Large intestine (tissue), 3 donors: ENCODE results near the gene ZKSCAN4. TPM values are rescaled to one million over a fixed set of nuclear protein-coding genes. Genes with fewer than 3 reads are reported as not detected.

Experiments
- DNase-seq, 2 donors: peaks; one replicate each; pipeline versions ENCODE4 v3.0.0 to v3.0.0-alpha.2; 2013
- H3K27ac ChIP-seq: one replicate; pipeline ENCODE4 v1.5.1; 2013; ENCODE audit warnings: low read length
- H3K27me3 ChIP-seq: 2 replicates; pipeline ENCODE4 v1.6.1; 2013; ENCODE audit warnings: low read length; ENCODE audit not compliant: control insufficient read depth, insufficient read depth
- H3K36me3 ChIP-seq: 2 replicates; pipeline ENCODE4 v1.6.1; 2013; ENCODE audit warnings: low read length; ENCODE audit not compliant: control insufficient read depth, insufficient read depth
- H3K4me1 ChIP-seq: one replicate; pipeline ENCODE4 v1.6.1; 2013; ENCODE audit warnings: low read length; ENCODE audit not compliant: control insufficient read depth, insufficient read depth
- H3K4me3 ChIP-seq: one replicate; pipeline ENCODE4 v1.5.1; 2013; ENCODE audit warnings: low read length
- H3K9me3 ChIP-seq: one replicate; pipeline ENCODE4 v1.6.1; 2013; ENCODE audit warnings: mild to moderate bottlenecking, low read depth, low read length, moderate library complexity; ENCODE audit not compliant: control insufficient read depth
- WGBS: methylation state at CpG from one replicate; pipeline ENCODE4 v1.1.5; 2013; ENCODE audit warnings: low lambda C conversion rate; ENCODE audit not compliant: insufficient coverage; 5-methylcytosine and 5-hydroxymethylcytosine counted together
- polyA plus RNA-seq: library from polyadenylated mRNA; unstranded; fragments of 120-200 nt; gene quantifications from one replicate; pipeline ENCODE4 v1.2.1, GENCODE V29; 2013

Gene ZKSCAN4
- polyA plus RNA-seq, 1 donor = 7.8 TPM

GRCh38 chr6:28224131-28225055 lies 27.7 kb downstream of the ZKSCAN4 start:
- no peaks in the 10 kb centered on the region for H3K9me3 ChIP-seq
- H3K27ac ChIP-seq = peak overlapping the region; percentile 60
- H3K36me3 ChIP-seq = peaks cover 23% of the 10 kb centered on the region
- DNase-seq = no peak
- H3K4me3 ChIP-seq = peak overlapping the region; percentile 74
- no peaks in the 10 kb centered on the region for H3K4me1 ChIP-seq
- WGBS = 45% methylated on average over 3 of the region's 9 CpGs
- H3K27me3 ChIP-seq = peaks cover 20% of the 10 kb centered on the region

- WGBS = 39% methylated on average over 2 of the region's 6 CpGs
- DNase-seq = no peak
Measured at GRCh38 chr6:28220257-28221133, 31.6 kb downstream of the ZKSCAN4 start.

GRCh38 chr6:28218312-28219248 lies 33.5 kb downstream of the ZKSCAN4 start:
- Histone ChIP-seq H3K27me3 (peaks cover 50% of the 10 kb centered on the region), H3K27ac (no peak overlapping the region)
- 0% methylated on average over 1 of the region's 56 CpGs for WGBS

More at GRCh38 chr6:28220257-28221133, 31.6 kb downstream of the ZKSCAN4 start:
- no peak overlapping the region for H3K27ac ChIP-seq
- no peak overlapping the region for H3K4me3 ChIP-seq
- H3K4me1 ChIP-seq = no peaks in the 10 kb centered on the region
- H3K27me3 ChIP-seq = peaks cover 36% of the 10 kb centered on the region
- no peaks in the 10 kb centered on the region for H3K9me3 ChIP-seq
- H3K36me3 ChIP-seq = no peaks in the 10 kb centered on the region

DNA sequence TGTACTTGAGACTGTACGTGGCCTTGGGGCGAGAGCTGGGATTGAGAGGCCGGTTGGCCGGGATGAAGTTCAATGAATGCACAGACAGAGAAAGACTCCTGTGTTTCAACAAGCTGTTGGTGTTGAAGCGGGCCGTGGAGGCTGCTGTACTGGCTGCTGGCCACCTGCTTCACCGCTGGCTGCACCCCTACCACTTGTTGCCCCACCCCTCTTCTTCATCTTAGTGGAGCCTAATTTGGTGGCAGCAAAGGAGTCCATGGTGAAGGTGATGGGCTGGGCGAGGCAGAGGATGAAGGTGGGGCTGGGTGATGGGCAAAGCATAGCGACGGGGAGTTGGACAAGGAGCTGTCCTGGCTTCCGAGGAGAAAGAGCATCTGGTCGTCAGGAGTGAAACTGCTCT lies 34.2 kb downstream of the ZKSCAN4 start:
- WGBS = 100% methylated on average over 1 of the region's 12 CpGs
- H3K4me3 ChIP-seq = no peak overlapping the region
- peaks cover 54% of the 10 kb centered on the region for H3K27me3 ChIP-seq

More at GRCh38 chr6:28218312-28219248, 33.5 kb downstream of the ZKSCAN4 start:
- H3K36me3 ChIP-seq = no peaks in the 10 kb centered on the region
- DNase-seq = peak; percentile 52 to 81
- no peaks in the 10 kb centered on the region for H3K4me1 ChIP-seq
- no peaks in the 10 kb centered on the region for H3K9me3 ChIP-seq
- H3K4me3 ChIP-seq = peak overlapping the region; percentile 52

DNA sequence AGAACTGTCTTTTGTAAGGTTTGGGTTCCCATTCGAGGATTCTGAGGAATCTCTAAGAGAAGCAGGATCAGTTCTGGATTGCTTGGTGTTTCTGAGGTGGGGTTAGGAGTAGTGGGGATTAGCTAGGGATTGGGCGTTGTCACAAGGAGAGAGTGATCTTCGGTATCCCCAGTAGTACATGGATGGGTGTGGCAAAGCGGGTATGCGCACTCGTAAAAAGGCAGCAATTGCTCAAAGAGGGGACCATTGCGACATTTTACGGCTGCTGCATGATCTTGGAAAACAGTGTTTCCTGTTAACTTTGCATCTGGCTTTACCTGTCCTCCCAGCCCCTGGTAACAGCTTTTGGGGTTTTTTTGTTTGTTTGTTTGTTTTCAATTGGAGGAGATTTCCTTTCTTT lies 36.6 kb downstream of the ZKSCAN4 start:
- Histone ChIP-seq H3K27me3 (peaks cover 62% of the 10 kb centered on the region), H3K9me3 (no peaks in the 10 kb centered on the region), H3K4me1 (peaks cover 5% of the 10 kb centered on the region), H3K36me3 (no peaks in the 10 kb centered on the region), H3K4me3 (peak overlapping the region; percentile 10), H3K27ac (no peak overlapping the region)
- DNase-seq = peak; percentile 37 to 74
- WGBS = no CpG with 5 or more reads among the region's 8 CpGs

More for the DNA sequence above, 34.2 kb downstream of the ZKSCAN4 start:
- no peak overlapping the region for H3K27ac ChIP-seq
- no peak for DNase-seq
- no peaks in the 10 kb centered on the region for H3K9me3 ChIP-seq
- no peaks in the 10 kb centered on the region for H3K36me3 ChIP-seq
- peaks cover 3% of the 10 kb centered on the region for H3K4me1 ChIP-seq

- Histone ChIP-seq H3K36me3 (no peaks in the 10 kb centered on the region), H3K4me1 (peaks cover 7% of the 10 kb centered on the region), H3K4me3 (no peak overlapping the region), H3K27me3 (peaks cover 72% of the 10 kb centered on the region), H3K9me3 (no peaks in the 10 kb centered on the region), H3K27ac (no peak overlapping the region)
- WGBS = 60% methylated on average over 1 of the region's 2 CpGs
- no peak for DNase-seq
Measured at GRCh38 chr6:28213213-28213523, 38.9 kb downstream of the ZKSCAN4 start.

- Histone ChIP-seq H3K27me3 (peaks cover 77% of the 10 kb centered on the region), H3K36me3 (no peaks in the 10 kb centered on the region), H3K27ac (no peak overlapping the region), H3K4me1 (peaks cover 12% of the 10 kb centered on the region), H3K4me3 (peak overlapping the region; percentile 38), H3K9me3 (peaks cover 3% of the 10 kb centered on the region)
- DNase-seq = peak; percentile 54 to 77
- WGBS = 0% methylated on average over 1 of the region's 21 CpGs
Measured at GRCh38 chr6:28212510-28213212, 39.4 kb downstream of the ZKSCAN4 start.

- no peak overlapping the region for H3K27ac ChIP-seq
- DNase-seq = no peak
- no CpG with 5 or more reads among the region's 16 CpGs for WGBS
- peak overlapping the region; percentile 38 for H3K4me3 ChIP-seq
- H3K9me3 ChIP-seq = peaks cover 5% of the 10 kb centered on the region
- no peaks in the 10 kb centered on the region for H3K36me3 ChIP-seq
- peaks cover 12% of the 10 kb centered on the region for H3K4me1 ChIP-seq
- H3K27me3 ChIP-seq = peaks cover 83% of the 10 kb centered on the region
Measured at GRCh38 chr6:28211840-28212509, 40.1 kb downstream of the ZKSCAN4 start.
